ENCODE results near the gene OBP2B. TPM values are rescaled to one million over a fixed set of nuclear protein-coding genes. Genes with fewer than 3 reads are reported as not detected.

Gene OBP2B
- total RNA-seq, 1 donor from 2014 or later, result not detected

GRCh38 chr9:133202688-133203453, 6.2 kb downstream of the OBP2B start:
- DNase-seq (ENCODE audit: extremely low read depth, low read depth, low spot score), result no peak

DNA sequence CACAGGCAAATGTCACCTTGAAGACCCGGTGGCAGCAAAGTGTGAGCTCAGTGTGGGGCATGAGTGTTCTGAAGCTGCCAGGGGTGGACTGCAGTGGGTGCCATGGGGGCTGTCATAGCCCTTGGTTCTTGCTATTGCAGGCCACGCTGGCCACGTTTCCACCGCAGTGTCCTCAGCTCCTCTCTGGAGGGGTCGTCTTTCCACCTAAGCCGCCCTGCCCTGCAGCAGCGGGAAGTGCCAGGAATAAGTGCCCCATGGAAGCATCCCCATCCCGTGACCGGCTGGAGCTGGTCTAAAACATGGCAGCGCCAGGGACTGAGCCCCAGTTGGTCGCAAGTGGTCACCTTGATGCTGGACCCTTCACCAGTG, 6.9 kb downstream of the OBP2B start:
- no peak for DNase-seq (ENCODE audit: extremely low read depth, low read depth, low spot score)

DNA sequence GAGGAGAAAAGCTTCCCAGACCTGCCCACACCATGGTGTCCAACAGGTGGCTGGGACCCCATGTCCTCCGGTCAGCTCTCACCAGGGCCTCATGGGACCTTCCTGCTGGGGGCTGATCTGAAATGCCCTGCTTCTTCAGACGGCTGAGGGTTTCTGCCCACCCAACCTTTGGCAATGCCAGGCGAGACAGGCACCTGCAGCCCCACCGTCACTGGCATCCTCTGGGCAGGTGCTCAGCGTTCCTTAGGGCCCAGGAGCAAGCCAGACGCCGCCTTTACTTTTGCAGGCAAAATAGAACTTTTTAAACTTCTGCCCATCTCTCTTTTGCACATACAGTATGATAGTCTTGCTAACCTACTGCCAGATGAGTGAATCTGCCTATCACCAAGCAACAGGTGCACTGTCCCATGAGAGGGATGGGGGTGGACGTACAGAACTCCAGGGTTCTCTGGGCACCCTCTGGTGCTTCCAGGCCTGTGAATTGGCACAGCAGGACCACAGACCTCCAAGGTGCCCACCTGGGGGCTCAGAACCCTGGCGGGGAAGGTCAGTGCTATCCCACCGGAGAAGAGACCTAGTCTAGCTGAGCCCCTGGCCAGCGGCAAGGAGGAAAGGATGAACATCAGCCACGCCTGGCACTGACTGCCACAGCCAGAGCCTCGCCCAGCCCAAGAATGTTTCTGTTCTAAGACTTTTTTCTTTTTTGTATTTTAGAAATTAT, 7.5 kb downstream of the OBP2B start:
- no peak for DNase-seq (ENCODE audit: extremely low read depth, low read depth, low spot score)

DNA sequence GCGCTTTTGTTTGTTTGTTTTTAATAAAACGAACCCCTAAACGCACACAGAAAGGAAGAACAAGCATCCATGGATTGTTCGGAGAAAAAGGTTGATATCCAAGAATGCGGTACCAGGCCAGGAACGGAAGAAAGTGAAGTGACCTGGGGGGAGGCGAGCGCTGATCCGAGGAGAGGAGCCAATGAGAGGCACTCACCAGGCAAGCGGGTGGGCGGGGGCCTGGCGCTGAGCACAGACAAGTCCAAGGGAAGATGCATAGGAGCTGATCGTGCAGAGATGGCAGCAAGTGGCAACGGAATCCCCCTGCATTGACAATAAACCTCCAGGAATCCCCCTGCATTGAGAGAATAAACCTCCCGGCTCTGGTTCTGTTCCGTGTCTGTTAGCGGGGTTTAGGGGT, 8.4 kb downstream of the OBP2B start:
- no peak for DNase-seq (ENCODE audit: extremely low read depth, low read depth, low spot score)

GRCh38 chr9:133199648-133200321, 9.3 kb downstream of the OBP2B start:
- DNase-seq (ENCODE audit: extremely low read depth, low read depth, low spot score), result no peak

GRCh38 chr9:133195029-133195428, 14.0 kb downstream of the OBP2B start:
- DNase-seq (ENCODE audit: extremely low read depth, low read depth, low spot score), result no peak

GRCh38 chr9:133194597-133194996, 14.5 kb downstream of the OBP2B start:
- DNase-seq (ENCODE audit: extremely low read depth, low read depth, low spot score), result no peak

- DNase-seq (ENCODE audit: extremely low read depth, low read depth, low spot score), result no peak
Measured at GRCh38 chr9:133191989-133192388, 17.1 kb downstream of the OBP2B start.

DNA sequence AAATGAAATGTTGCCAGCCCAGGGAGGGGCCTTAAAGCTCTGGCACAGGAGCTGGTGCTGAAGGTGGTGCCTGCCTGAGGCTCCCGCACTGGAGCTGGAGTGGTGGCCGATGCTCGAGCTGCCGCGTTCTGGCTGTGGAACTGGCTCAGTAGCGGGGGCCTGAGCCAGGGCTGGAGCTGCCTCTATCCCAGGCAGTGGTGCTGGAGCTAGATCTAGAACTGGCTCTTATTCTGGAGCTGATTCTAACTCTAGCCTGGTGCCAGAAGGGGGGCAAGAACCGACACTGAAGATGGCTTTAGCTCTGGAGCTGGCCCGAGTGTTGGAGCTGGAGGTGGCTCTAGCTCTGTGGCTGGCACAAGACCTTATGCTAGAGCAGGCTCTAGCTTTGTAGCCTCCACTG, 19.2 kb downstream of the OBP2B start:
- no peak for DNase-seq (ENCODE audit: extremely low read depth, low read depth, low spot score)

DNA sequence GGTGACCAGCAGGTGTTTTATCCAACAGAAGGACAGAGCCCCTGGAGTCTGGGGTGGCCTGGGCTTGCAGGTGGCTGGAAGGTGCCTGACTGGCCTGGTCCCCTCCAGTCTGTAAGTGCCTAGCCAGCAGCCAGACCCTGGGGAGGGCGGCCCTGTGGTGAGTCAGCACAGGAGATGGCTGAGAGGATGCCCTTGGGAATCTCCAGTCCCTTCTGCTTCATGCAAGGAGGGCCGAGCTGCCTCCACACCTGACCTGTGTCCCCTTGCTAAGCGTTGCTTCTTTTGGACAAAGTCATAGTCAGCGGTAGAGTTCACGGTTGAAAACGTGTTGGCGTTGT, 20.2 kb downstream of the OBP2B start:
- DNase-seq (ENCODE audit: extremely low read depth, low read depth, low spot score), result no peak

- no peak for DNase-seq (ENCODE audit: extremely low read depth, low read depth, low spot score)
Measured at GRCh38 chr9:133188006-133188842, 20.8 kb downstream of the OBP2B start.

DNA sequence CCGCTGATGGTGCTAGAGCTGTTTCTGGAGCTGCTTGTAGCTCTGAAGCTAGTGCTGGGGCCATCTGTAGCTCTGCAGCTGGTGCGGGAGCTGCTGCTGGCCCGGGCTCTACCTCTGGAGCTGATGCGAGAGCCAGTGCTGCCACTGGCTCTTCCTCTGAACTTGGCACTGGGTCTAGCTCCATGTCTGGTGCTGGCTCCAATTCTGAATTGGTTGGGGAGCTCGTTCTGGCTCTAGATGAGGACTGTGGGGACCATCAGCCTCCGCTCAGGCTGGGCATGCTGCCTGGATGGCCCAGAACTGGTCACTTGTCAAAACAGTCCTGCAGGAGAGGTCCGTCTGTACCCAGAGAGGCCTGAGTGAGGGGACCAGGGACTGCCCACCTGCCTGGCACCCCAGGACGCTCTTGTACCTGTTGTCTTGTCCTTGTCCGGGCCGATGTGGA, 21.5 kb downstream of the OBP2B start:
- no peak for DNase-seq (ENCODE audit: extremely low read depth, low read depth, low spot score)

- DNase-seq (ENCODE audit: extremely low read depth, low read depth, low spot score), result no peak
Measured at GRCh38 chr9:133186736-133187135, 22.3 kb downstream of the OBP2B start.

DNA sequence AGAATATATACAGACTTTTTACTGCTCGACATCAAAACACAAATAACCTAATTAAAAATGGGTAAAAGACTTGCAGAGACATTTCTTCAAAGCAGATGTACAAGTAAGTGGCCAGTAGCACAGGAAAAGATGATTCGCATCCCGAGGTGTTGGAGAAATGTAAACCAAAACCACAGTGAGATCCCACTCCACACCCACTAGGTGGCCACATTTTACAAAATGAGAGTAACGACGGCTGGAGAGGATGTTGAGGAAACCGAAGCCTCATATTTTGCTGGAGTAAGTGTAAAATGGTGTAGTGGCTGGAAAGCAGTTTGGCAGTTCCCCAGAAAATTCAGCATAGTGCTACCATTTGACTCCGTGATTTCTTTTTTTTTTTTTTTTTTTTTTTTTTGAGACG, 24.1 kb downstream of the OBP2B start:
- peak; percentile 48 for DNase-seq (ENCODE audit: extremely low read depth, low read depth, low spot score)

GRCh38 chr9:133182151-133182550, 26.9 kb downstream of the OBP2B start:
- DNase-seq (ENCODE audit: extremely low read depth, low read depth, low spot score), result no peak

DNA sequence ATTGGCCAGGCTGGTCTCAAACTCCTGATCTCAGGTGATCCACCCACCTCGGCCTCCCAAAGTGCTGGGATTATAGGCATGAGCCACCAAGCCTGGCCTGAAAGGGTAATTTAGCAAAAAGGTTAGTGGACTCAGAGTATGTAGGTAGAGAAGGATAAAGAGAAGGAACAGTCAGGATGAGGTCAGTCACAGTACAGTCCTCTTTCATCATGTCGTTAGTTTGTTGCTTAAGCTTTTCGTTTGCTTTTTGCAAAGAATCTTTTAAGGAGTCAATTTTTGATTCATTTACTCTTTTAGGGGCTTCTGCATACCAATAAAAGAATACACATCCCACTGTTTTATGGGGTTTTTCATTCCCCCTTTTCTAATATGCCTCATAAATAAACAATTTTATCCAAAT, 27.5 kb downstream of the OBP2B start:
- no peak for DNase-seq (ENCODE audit: extremely low read depth, low read depth, low spot score)

DNA sequence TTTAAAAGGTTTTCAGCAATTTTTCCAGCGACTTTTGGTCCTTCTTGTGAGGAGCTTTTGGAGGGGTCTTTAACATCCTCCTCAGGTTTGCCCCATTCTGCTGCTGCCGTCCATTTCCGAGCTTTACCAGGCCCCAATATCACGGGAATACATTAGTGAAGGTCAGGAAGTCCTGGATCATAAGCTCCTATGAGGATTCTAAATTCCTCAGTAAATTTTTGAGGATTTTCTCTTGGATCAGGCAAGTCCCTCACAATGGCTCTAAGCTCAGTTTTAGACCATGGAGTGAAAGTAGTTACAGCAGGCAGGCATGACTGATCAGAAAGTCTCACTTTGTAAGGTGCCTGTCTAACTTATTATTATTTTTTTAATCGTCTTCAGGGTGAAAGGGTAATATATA, 28.1 kb downstream of the OBP2B start:
- DNase-seq (ENCODE audit: extremely low read depth, low read depth, low spot score), result no peak

DNA sequence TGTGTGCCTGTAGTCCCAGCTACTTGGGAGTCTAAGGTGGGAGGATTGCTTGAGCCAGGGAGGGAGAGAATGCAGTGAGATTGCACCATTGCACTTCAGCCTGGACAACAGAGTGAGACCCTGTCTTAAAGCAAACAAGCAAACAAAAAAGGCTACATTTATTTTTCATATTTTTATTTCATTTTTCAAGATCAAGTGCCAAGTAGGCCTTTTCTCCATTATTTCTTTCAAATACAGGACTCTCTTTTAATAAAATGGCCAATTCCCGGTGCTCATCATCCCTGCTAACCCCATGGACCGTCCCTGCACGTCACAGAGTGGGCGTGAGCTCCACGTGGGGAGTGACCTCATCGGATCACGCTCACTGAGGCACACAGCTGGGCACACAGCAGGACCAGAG, 36.0 kb downstream of the OBP2B start:
- DNase-seq (ENCODE audit: extremely low read depth, low read depth, low spot score), result no peak

GRCh38 chr9:133171161-133171961, 37.7 kb downstream of the OBP2B start:
- DNase-seq (ENCODE audit: extremely low read depth, low read depth, low spot score), result no peak

- no peak for DNase-seq (ENCODE audit: extremely low read depth, low read depth, low spot score)
Measured at GRCh38 chr9:133170716-133171115, 38.3 kb downstream of the OBP2B start.
